ENCODE measurements around the gene EVX2.

The EVX2 gene

GRCh38 chr2:176118601-176119339 is 35.0 kb upstream of the EVX2 start:
- Mint-ChIP-seq H3K4me1 (peaks cover 16% of the 10 kb centered on the region), H3K27me3 (peaks cover 81% of the 10 kb centered on the region), H3K4me3 (peak overlapping the region; percentile 36), H3K27ac (ENCODE audit: low read depth) (no peak overlapping the region), H3K9me3 (no peaks in the 10 kb centered on the region), H3K36me3 (ENCODE audit: insufficient read depth) (peaks cover 22% of the 10 kb centered on the region)
- DNase-seq (ENCODE audit: low spot score in 2 of 2) (no peak), ATAC-seq (replicated peaks; ENCODE audit: extremely low read depth, poor library complexity, severe bottlenecking) (no peak)

DNA sequence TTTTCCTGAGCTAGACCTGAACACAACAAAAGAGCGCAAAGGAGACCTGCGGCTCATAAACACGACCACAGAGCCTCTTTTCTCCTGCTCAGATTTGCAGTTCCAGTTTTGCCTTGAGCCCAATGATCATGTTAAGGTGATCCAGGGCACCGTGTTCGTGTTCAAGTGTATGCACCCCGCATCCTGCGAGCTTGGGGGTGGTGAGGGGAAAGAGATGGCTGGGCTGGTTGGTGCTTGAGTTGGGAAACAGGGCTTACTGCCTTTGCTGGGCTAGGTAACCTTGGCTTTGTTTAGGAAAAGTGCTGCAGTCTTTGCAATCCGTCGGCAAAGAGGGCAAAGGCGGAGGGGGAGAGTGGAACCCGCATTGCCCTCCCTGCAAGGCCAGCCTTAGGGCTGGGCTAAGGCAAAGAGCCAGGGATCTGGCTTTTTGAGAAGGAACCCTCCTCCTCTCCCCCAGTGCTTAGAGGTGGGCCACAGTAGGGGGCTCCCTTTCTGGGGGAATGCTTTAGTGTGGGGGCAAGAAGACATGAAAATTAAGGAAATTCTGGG is 34.1 kb upstream of the EVX2 start:
- DNase-seq (ENCODE audit: low spot score in 2 of 2) (no peak), ATAC-seq (replicated peaks; ENCODE audit: extremely low read depth, poor library complexity, severe bottlenecking) (no peak)
- Mint-ChIP-seq H3K4me3 (no peak overlapping the region), H3K9me3 (no peaks in the 10 kb centered on the region), H3K27me3 (peaks cover 83% of the 10 kb centered on the region), H3K36me3 (ENCODE audit: insufficient read depth) (peaks cover 19% of the 10 kb centered on the region), H3K27ac (ENCODE audit: low read depth) (no peak overlapping the region), H3K4me1 (peaks cover 16% of the 10 kb centered on the region)

- DNase-seq (ENCODE audit: low spot score in 2 of 2) (no peak), ATAC-seq (replicated peaks; ENCODE audit: extremely low read depth, poor library complexity, severe bottlenecking) (no peak)
- Mint-ChIP-seq H3K4me1 (peaks cover 16% of the 10 kb centered on the region), H3K36me3 (ENCODE audit: insufficient read depth) (peaks cover 22% of the 10 kb centered on the region), H3K27me3 (peaks cover 89% of the 10 kb centered on the region), H3K27ac (ENCODE audit: low read depth) (peak overlapping the region; percentile 21), H3K9me3 (no peaks in the 10 kb centered on the region), H3K4me3 (no peak overlapping the region)
Measured at GRCh38 chr2:176117162-176117822, 33.5 kb upstream of the EVX2 start.

- H3K4me3 Mint-ChIP-seq, result no peak within 1 kb of the TSS
- H3K27ac Mint-ChIP-seq (ENCODE audit: low read depth), result peak within 1 kb of the TSS; percentile 21
- ATAC-seq (replicated peaks; ENCODE audit: extremely low read depth, poor library complexity, severe bottlenecking), result no peak
- H3K9me3 Mint-ChIP-seq, result no peaks in the 10 kb centered on the region
- no peak for DNase-seq (ENCODE audit: low spot score in 2 of 2)
- H3K4me1 Mint-ChIP-seq, result peaks cover 16% of the 10 kb centered on the region
- peaks cover 22% of the 10 kb centered on the region for H3K36me3 Mint-ChIP-seq (ENCODE audit: insufficient read depth)
- H3K27me3 Mint-ChIP-seq, result peaks cover 96% of the 10 kb centered on the region
Measured at GRCh38 chr2:176115883-176116813, 32.4 kb upstream of the EVX2 start, which contains the start of gene HOXD10. Gene HOXD10 (plus strand): TSS chr2:176116778. CDS start chr2:176116834, 56 bp downstream.

- Mint-ChIP-seq H3K27me3 (peaks cover 96% of the 10 kb centered on the region), H3K36me3 (ENCODE audit: insufficient read depth) (peaks cover 19% of the 10 kb centered on the region)
Measured at GRCh38 chr2:176114930-176115625, 31.3 kb upstream of the EVX2 start.

GRCh38 chr2:176114120-176114929 is 30.6 kb upstream of the EVX2 start:
- DNase-seq (ENCODE audit: low spot score in 2 of 2) (no peak), ATAC-seq (replicated peaks; ENCODE audit: extremely low read depth, poor library complexity, severe bottlenecking) (no peak)
- Mint-ChIP-seq H3K27ac (ENCODE audit: low read depth) (no peak overlapping the region), H3K27me3 (peaks cover 96% of the 10 kb centered on the region), H3K9me3 (no peaks in the 10 kb centered on the region), H3K36me3 (ENCODE audit: insufficient read depth) (peaks cover 21% of the 10 kb centered on the region), H3K4me3 (no peak overlapping the region), H3K4me1 (peaks cover 16% of the 10 kb centered on the region)

More at GRCh38 chr2:176114930-176115625, 31.3 kb upstream of the EVX2 start:
- Mint-ChIP-seq H3K4me3 (no peak overlapping the region), H3K27ac (ENCODE audit: low read depth) (no peak overlapping the region), H3K4me1 (peaks cover 16% of the 10 kb centered on the region), H3K9me3 (no peaks in the 10 kb centered on the region)
- no peak for ATAC-seq (replicated peaks; ENCODE audit: extremely low read depth, poor library complexity, severe bottlenecking)
- DNase-seq (ENCODE audit: low spot score in 2 of 2), result no peak

- DNase-seq (ENCODE audit: low spot score in 2 of 2) (no peak), ATAC-seq (replicated peaks; ENCODE audit: extremely low read depth, poor library complexity, severe bottlenecking) (no peak)
- Mint-ChIP-seq H3K27me3 (peaks cover 89% of the 10 kb centered on the region), H3K36me3 (ENCODE audit: insufficient read depth) (peaks cover 22% of the 10 kb centered on the region), H3K4me1 (no peaks in the 10 kb centered on the region), H3K27ac (ENCODE audit: low read depth) (no peak overlapping the region), H3K9me3 (no peaks in the 10 kb centered on the region), H3K4me3 (no peak overlapping the region)
Measured at GRCh38 chr2:176112375-176113302, 28.9 kb upstream of the EVX2 start.

DNA sequence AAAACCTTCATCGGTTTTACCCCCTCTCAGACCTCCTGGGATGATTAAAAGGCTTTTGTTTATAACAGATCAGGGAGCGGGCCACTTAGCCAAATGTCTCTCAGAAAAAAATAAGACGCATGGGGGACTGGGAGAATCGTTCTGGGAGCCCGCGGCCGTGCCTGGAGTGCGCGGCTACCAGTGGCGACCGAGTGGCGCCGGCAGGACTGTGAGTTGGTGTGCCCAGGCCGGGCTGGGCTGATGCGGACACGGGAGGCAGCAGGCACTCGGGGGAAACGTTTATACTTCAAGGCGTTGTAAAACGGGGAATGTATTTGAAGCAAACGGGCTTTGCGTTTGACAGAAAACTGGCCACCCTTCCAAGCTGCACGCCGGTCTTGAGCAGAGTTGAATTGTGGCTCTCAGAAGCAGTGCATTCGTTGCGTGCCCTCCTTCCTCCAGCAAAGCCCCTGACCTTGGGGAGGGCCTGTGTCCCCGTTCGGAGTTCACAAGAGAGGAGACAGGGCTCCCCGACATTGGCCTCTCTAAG is 28.1 kb upstream of the EVX2 start:
- no peak overlapping the region for H3K4me3 Mint-ChIP-seq
- ATAC-seq (replicated peaks; ENCODE audit: extremely low read depth, poor library complexity, severe bottlenecking) (no peak), DNase-seq (ENCODE audit: low spot score in 2 of 2) (no peak)
- no peak overlapping the region for H3K27ac Mint-ChIP-seq (ENCODE audit: low read depth)
- no peaks in the 10 kb centered on the region for H3K9me3 Mint-ChIP-seq
- peaks cover 82% of the 10 kb centered on the region for H3K27me3 Mint-ChIP-seq
- H3K36me3 Mint-ChIP-seq (ENCODE audit: insufficient read depth), result peaks cover 20% of the 10 kb centered on the region
- H3K4me1 Mint-ChIP-seq, result no peaks in the 10 kb centered on the region

DNA sequence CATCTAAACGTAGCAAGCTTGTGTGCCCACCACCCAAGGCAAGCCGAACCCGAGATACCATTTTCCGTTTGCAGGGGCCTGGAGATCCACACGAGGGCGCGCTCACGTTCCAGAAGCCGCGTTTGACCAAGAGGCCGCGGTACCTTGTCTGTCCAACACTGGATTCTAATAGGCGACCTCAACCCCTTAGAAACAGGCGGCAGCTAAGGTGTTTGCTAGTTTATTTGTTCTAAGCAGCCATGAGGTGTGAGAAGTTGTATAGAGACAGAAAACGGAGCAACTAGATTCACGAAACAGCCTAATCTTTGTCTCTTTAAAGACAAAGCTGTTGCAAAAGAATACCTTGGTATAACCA is 27.5 kb upstream of the EVX2 start:
- no peak overlapping the region for H3K27ac Mint-ChIP-seq (ENCODE audit: low read depth)
- peaks cover 81% of the 10 kb centered on the region for H3K27me3 Mint-ChIP-seq
- H3K36me3 Mint-ChIP-seq (ENCODE audit: insufficient read depth), result peaks cover 20% of the 10 kb centered on the region
- DNase-seq (ENCODE audit: low spot score in 2 of 2), result no peak
- ATAC-seq (replicated peaks; ENCODE audit: extremely low read depth, poor library complexity, severe bottlenecking), result no peak
- peaks cover 3% of the 10 kb centered on the region for H3K4me1 Mint-ChIP-seq
- peaks cover 1% of the 10 kb centered on the region for H3K9me3 Mint-ChIP-seq
- no peak overlapping the region for H3K4me3 Mint-ChIP-seq

DNA sequence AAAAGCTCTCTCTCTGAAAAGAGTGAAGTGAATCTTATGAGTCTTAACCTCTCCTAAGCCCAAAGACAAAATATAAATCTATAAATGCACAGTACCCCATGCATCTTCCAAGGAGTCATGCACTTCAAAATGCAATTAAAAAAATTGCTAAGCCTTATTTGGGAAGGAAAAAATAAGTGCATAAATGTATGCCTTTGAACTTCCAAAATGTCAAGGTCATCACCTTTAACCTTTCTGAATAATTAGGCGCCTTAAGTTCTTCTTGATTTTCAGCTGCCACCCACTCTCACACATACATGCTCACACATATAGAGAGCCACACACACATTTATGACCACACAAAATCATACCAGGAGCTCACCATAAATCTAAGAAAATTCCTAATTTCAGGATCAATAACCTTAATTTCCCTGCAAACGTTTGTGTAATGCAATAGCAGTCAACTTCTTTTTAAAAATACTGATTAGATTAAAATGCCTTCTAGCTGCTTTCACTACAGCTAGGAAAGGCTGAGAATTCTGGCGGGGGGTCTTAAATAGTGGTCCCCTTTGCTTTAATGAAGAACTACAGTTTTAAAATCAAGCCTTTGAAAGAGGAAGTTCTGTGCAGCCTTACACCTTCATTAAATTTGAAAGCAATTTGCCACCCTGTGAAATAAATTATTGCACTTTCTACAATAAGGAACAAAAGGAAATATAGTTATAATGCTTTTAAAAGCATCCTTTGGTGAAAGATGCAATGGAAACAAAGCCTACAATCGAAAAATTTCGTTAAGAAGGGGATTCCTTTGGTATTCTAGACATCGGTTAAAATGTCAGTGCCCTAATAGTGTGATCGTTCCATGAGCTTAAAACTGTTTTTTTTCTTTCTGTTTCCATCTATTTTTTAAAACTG is 26.9 kb upstream of the EVX2 start:
- no peak for ATAC-seq (replicated peaks; ENCODE audit: extremely low read depth, poor library complexity, severe bottlenecking)
- peaks cover 6% of the 10 kb centered on the region for H3K9me3 Mint-ChIP-seq
- no peak for DNase-seq (ENCODE audit: low spot score in 2 of 2)
- no peak overlapping the region for H3K4me3 Mint-ChIP-seq
- peaks cover 81% of the 10 kb centered on the region for H3K27me3 Mint-ChIP-seq
- no peak overlapping the region for H3K27ac Mint-ChIP-seq (ENCODE audit: low read depth)
- H3K36me3 Mint-ChIP-seq (ENCODE audit: insufficient read depth), result peaks cover 26% of the 10 kb centered on the region
- peaks cover 8% of the 10 kb centered on the region for H3K4me1 Mint-ChIP-seq

Measured in central memory CD8-positive, alpha-beta T cell (primary cell).